ENCODE measurements around the gene DPH1.

DNA sequence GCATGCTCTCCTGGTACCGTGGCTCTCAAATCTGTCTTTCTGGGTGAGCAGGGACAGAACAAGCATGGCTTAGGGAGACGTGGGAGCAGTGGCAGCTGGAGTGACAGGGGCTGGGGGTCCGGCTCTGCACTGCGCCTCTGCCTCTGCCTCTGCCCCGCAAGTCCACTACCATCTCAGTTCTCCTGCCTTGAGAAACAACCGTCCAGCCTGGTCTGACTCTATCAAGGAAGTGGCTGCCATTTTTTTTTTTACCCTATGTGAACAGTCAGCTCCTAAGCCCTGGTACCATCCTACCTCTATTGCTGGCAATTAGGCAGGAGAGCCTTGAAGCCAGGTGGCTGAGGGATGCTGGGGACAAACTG lies 41.1 kb downstream of the DPH1 start:
- TF ChIP-seq, protein P1, sequence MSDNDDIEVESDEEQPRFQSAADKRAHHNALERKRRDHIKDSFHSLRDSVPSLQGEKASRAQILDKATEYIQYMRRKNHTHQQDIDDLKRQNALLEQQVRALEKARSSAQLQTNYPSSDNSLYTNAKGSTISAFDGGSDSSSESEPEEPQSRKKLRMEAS (IDR thresholded peaks at IDR 0.05) = no peak
- TF ChIP-seq, protein P2, sequence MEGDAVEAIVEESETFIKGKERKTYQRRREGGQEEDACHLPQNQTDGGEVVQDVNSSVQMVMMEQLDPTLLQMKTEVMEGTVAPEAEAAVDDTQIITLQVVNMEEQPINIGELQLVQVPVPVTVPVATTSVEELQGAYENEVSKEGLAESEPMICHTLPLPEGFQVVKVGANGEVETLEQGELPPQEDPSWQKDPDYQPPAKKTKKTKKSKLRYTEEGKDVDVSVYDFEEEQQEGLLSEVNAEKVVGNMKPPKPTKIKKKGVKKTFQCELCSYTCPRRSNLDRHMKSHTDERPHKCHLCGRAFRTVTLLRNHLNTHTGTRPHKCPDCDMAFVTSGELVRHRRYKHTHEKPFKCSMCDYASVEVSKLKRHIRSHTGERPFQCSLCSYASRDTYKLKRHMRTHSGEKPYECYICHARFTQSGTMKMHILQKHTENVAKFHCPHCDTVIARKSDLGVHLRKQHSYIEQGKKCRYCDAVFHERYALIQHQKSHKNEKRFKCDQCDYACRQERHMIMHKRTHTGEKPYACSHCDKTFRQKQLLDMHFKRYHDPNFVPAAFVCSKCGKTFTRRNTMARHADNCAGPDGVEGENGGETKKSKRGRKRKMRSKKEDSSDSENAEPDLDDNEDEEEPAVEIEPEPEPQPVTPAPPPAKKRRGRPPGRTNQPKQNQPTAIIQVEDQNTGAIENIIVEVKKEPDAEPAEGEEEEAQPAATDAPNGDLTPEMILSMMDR (IDR thresholded peaks at IDR 0.05; ENCODE audit: low read depth, low read length, missing input control) = no peak
- TF ChIP-seq JUND (IDR thresholded peaks at IDR 0.05) (no peak), SP1 (IDR thresholded peaks at IDR 0.05) (no peak), FOXA2 (IDR thresholded peaks at IDR 0.05) (no peak), TAF1 (conservative IDR thresholded peaks at IDR 0.05) (no peak), RXRA (IDR thresholded peaks at IDR 0.05) (no peak), RAD21 (IDR thresholded peaks at IDR 0.05) (no peak)
- TF ChIP-seq, protein P3, sequence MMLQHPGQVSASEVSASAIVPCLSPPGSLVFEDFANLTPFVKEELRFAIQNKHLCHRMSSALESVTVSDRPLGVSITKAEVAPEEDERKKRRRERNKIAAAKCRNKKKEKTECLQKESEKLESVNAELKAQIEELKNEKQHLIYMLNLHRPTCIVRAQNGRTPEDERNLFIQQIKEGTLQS (IDR thresholded peaks at IDR 0.05) = no peak
- TF ChIP-seq, protein P4, sequence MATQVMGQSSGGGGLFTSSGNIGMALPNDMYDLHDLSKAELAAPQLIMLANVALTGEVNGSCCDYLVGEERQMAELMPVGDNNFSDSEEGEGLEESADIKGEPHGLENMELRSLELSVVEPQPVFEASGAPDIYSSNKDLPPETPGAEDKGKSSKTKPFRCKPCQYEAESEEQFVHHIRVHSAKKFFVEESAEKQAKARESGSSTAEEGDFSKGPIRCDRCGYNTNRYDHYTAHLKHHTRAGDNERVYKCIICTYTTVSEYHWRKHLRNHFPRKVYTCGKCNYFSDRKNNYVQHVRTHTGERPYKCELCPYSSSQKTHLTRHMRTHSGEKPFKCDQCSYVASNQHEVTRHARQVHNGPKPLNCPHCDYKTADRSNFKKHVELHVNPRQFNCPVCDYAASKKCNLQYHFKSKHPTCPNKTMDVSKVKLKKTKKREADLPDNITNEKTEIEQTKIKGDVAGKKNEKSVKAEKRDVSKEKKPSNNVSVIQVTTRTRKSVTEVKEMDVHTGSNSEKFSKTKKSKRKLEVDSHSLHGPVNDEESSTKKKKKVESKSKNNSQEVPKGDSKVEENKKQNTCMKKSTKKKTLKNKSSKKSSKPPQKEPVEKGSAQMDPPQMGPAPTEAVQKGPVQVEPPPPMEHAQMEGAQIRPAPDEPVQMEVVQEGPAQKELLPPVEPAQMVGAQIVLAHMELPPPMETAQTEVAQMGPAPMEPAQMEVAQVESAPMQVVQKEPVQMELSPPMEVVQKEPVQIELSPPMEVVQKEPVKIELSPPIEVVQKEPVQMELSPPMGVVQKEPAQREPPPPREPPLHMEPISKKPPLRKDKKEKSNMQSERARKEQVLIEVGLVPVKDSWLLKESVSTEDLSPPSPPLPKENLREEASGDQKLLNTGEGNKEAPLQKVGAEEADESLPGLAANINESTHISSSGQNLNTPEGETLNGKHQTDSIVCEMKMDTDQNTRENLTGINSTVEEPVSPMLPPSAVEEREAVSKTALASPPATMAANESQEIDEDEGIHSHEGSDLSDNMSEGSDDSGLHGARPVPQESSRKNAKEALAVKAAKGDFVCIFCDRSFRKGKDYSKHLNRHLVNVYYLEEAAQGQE (IDR thresholded peaks at IDR 0.05) = no peak

Measured in liver (tissue), 3 donors.